GM10266 (cell line): ENCODE results near the gene SLBP.

Experiments used
- DNase-seq: peaks from one replicate; pipeline ENCODE4 v3.0.0; 2012; ENCODE audit errors: extremely low spot score
- TF ChIP-seq, protein P1 (sequence below): IDR thresholded peaks from 2 replicates; pipeline ENCODE4 v1.5.1; 2012; ENCODE audit warnings: mild to moderate bottlenecking, low read depth; ENCODE audit not compliant: control insufficient read depth, insufficient read depth; ENCODE audit errors: missing control alignments

Gene SLBP

DNA sequence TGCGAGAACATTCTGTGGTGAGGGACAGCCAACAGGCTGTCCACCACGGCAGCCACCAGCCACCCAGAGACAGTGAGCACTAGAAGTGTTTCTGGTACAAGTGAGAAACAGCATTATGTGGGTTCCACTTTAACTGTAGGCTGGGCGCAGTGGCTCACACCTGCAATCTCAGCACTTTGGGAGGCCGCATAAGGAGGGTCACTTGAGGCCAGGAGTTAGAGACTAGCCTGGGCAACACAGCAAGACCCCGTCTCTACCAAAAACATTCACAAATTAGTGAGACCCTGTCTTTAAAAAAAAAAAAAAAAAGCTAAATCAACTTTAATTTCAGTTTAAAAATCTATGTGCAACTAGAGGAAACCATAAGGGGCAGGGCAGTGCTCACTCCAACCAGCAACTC is 48.6 kb downstream of the SLBP start:
- no peak for DNase-seq
- TF ChIP-seq, protein P1, sequence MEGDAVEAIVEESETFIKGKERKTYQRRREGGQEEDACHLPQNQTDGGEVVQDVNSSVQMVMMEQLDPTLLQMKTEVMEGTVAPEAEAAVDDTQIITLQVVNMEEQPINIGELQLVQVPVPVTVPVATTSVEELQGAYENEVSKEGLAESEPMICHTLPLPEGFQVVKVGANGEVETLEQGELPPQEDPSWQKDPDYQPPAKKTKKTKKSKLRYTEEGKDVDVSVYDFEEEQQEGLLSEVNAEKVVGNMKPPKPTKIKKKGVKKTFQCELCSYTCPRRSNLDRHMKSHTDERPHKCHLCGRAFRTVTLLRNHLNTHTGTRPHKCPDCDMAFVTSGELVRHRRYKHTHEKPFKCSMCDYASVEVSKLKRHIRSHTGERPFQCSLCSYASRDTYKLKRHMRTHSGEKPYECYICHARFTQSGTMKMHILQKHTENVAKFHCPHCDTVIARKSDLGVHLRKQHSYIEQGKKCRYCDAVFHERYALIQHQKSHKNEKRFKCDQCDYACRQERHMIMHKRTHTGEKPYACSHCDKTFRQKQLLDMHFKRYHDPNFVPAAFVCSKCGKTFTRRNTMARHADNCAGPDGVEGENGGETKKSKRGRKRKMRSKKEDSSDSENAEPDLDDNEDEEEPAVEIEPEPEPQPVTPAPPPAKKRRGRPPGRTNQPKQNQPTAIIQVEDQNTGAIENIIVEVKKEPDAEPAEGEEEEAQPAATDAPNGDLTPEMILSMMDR: no peak

DNA sequence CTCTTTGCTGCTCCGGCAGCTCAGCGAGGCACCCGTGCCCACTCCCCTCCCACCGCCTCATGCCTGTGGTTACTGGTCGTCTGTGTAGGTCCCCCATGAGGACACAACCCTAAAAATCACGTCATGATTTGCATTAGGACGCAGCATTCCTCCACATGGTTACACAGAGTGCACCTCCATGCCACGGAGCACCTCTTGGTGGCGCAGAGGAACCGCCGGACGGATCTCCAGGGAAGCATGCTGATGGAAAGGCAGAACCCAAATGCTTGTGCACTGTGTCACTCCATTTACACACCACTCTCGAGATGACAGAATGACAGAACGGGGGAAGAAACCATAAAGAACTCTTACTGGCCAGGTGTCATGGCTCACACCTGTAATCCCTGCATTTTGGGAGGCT is 50.4 kb downstream of the SLBP start:
- TF ChIP-seq, protein P1: no peak
- no peak for DNase-seq

DNA sequence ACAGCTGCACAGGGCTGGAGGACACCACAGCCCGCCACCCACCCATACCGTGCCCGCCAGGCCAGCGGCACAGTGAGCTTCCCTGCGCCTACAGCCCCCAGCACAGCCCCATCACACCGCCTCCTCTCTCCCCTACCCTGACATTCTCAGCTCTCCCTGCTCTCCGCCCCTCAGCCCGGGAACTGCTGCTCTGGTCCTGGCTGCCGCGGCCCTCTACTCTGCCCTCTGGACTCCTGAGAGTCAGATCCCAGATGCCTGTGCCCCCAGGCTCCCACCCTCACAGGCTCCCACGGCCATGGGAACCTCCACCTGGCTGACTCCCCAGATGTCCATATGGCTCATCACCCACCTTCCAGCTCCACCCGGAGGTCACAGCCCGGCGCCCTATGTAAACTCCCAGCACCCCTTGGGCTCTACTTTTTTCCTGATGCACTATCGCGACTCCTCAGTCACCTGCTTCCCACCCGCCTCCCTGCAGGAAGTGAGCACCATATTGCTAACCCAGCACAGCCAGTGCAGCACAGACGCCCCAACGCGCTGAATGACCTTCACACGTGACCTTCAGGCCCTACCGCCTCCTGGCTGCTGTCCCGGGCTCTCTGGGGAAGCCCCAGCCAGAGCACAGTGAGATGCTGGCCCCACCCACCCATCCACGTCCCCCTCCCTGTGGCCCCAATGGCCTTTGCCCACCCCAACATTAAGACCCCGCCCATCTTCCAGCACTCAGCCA is 51.0 kb downstream of the SLBP start:
- TF ChIP-seq, protein P1: no peak

DNA sequence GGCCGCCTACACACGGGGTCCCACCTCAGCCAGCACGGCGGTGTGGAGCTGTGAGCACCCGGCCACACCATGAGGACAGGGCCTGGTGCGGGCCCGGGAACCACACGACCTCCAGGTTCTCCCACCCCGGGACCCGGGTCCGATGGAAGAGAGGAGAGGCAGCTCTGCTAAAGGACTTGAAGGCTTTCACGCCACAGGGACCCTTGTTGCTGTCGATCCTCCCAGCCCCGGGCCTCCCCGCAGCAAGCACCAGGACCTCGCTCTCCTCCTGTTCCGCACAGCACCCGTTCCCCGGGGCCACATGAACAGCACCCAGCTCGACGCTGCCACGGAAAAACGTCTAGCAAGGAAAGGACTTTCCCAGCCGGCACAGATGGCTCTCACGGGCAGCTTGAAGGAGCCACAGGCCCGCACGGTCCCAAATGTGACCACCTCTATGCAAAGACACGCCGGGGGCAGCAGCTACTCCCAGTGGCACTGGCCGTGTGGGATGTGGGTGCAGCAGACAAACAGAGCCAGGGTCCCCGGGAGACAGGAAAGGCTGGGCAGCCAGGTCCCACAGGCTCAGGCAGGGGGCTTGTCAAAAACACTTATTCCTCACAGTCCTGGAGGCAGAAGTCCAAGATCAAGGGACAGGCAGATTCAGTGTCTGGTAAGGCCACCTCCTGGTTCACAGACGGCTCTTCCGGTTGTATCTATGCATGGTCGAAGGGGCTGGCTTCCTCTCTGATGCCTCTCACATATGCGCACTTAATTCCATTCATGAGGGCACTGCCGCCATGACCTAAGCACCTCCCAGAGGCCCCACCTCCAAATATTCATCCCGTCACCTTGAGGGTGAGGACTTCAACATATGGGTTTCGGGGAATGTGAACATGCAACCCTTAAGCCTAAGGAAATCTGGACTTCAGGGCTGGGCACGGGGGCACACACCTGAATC is 52.7 kb downstream of the SLBP start:
- TF ChIP-seq, protein P1: no peak
- no peak for DNase-seq

More for the DNA sequence above, 51.0 kb downstream of the SLBP start:
- no peak for DNase-seq

DNA sequence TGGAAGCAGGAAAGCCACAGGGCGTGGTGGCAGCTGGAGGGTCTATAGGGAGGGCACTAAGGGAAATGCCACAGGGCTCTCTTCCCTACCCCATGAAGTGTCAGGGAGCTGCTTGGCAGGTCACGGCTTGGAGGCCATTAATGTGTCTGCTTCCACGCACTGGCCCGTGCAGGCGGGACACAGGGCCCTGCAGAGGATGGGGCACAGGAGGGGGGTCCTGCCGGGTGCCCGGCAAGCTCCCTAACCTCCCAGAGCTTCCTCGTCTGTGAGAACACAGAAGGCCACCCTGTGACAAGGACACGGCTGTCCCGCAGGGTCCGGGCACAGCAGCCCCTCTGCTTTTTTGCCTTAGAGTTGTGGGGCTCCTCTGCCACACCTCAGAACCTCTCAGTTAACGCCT is 53.5 kb downstream of the SLBP start:
- TF ChIP-seq, protein P1: no peak
- DNase-seq: no peak

DNA sequence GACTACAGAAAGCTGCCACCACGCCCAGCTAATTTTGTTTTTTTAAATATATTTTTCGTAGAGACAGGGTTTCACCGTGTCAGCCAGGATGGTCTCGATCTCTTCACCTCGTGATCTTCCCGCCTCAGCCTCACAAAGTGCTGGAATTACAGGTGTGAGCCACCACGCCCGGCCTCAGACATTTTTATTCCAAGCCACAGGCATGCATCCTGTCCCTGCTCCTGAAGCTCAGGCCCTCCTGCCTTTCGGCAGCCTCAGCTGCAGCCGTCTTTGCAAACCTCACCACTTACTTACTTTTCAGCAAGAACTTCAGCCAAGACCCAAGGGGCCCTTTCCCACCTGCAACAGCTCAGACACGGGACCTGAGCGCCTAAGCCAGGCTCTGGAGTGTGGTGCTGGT is 54.0 kb downstream of the SLBP start:
- TF ChIP-seq, protein P1: no peak
- no peak for DNase-seq

DNA sequence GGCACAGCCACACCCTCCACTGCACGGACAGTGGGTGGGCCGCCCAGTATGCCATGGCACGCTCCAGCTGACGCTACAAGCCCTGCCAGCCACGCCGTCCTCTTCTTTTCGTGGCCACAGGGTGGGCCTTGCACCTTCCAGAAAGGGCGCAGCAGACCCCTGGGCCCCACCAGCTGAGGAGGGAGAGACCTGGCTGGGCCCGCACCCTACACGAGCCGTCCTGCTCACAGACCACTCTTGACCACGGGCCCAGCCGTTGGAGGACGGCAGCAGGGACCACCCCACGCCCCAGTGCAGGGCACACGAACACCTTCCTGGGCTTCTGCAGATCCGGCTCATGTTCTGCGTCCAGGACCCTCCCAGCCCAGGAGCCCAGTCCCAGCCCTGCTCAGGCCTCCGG is 55.1 kb downstream of the SLBP start:
- no peak for DNase-seq
- TF ChIP-seq, protein P1: no peak
